ENCODE measurements around the gene ARAP1. TPM values are rescaled to one million over a fixed set of nuclear protein-coding genes. Genes with fewer than 3 reads are reported as not detected.

Gene ARAP1
- total and polyA plus RNA-seq, 2 of the 8 experiments (the other 6 are each of a cell fraction or from before 2014, with no cell fraction given), result 25.7 to 61.6 TPM

DNA sequence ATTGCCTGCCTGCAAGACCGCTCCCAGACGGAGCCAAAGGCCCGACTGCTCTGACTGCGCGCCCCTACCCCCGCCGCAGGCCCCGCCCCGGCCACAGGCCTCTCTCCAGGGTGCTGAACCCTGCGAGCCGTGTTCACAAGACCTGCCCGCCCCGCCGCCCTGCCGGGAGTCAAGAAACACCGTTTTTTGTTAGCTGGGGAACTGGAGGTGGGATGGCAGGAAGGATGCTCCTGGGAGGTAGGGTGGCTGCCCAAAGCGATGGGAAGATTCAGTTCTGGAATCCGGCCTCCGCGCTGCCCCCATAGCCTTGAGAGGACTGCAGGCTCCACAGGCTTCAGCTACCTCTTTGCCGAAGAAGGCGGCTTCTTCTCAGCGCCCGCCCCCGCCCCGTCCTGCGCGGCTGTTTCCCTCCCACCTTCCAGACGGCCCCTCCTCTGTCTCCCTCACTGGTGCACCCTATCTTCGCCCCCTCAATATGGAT lies 75.3 kb downstream of the ARAP1 start (continued):
- TF ChIP-seq POU5F1 (IDR thresholded peaks at IDR 0.05; ENCODE audit: low read depth, low read length) (no peak), CHD2 (IDR thresholded peaks at IDR 0.05; ENCODE audit: low read length) (no peak), KDM1A (IDR thresholded peaks at IDR 0.05; ENCODE audit: borderline replicate concordance, low read length) (no peak), NANOG (IDR thresholded peaks at IDR 0.05; ENCODE audit: insufficient read depth, low read depth, low read length, poor library complexity, severe bottlenecking) (no peak), FOSL1 (IDR thresholded peaks at IDR 0.05; ENCODE audit: insufficient read depth, low read depth, low read length) (no peak), GABPA (IDR thresholded peaks at IDR 0.05; ENCODE audit: borderline replicate concordance, insufficient read depth, low read length) (no peak), KDM4A (IDR thresholded peaks at IDR 0.05; ENCODE audit: low read depth, low read length, severe bottlenecking) (no peak), TAF1 (IDR thresholded peaks at IDR 0.05; ENCODE audit: low read depth, low read length) (no peak), RFX5 (IDR thresholded peaks at IDR 0.05; ENCODE audit: borderline replicate concordance, low read depth, low read length) (no peak), SP2 (IDR thresholded peaks at IDR 0.05; ENCODE audit: low read length) (no peak), RNF2 (IDR thresholded peaks at IDR 0.05; ENCODE audit: borderline replicate concordance, low read depth, low read length, missing control alignments, poor library complexity, severe bottlenecking) (no peak), CBX5 (IDR thresholded peaks at IDR 0.05; ENCODE audit: low read depth, low read length) (no peak), RXRA (IDR thresholded peaks at IDR 0.05; ENCODE audit: insufficient read depth, low read depth, low read length) (no peak), TAF7 (optimal IDR thresholded peaks at IDR 0.05; ENCODE audit: borderline replicate concordance, low read depth, low read length) (no peak), JUND (IDR thresholded peaks at IDR 0.05; ENCODE audit: low read length) (no peak), HDAC2 (IDR thresholded peaks at IDR 0.05; ENCODE audit: borderline replicate concordance in 1 of 2, low read depth in 2 of 2, low read length in 2 of 2) (peak; percentile 58 to 89; a peak in 1 of 4 replicates)
- TF ChIP-seq, protein P1, sequence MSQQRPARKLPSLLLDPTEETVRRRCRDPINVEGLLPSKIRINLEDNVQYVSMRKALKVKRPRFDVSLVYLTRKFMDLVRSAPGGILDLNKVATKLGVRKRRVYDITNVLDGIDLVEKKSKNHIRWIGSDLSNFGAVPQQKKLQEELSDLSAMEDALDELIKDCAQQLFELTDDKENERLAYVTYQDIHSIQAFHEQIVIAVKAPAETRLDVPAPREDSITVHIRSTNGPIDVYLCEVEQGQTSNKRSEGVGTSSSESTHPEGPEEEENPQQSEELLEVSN (IDR thresholded peaks at IDR 0.05), result no peak
- TF ChIP-seq, protein P2, sequence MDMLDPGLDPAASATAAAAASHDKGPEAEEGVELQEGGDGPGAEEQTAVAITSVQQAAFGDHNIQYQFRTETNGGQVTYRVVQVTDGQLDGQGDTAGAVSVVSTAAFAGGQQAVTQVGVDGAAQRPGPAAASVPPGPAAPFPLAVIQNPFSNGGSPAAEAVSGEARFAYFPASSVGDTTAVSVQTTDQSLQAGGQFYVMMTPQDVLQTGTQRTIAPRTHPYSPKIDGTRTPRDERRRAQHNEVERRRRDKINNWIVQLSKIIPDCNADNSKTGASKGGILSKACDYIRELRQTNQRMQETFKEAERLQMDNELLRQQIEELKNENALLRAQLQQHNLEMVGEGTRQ (IDR thresholded peaks at IDR 0.05; ENCODE audit: low read length), result no peak
- TF ChIP-seq, protein P3, sequence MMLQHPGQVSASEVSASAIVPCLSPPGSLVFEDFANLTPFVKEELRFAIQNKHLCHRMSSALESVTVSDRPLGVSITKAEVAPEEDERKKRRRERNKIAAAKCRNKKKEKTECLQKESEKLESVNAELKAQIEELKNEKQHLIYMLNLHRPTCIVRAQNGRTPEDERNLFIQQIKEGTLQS (IDR thresholded peaks at IDR 0.05; ENCODE audit: insufficient read depth, low read depth, low read length), result no peak
- TF ChIP-seq, protein P4, sequence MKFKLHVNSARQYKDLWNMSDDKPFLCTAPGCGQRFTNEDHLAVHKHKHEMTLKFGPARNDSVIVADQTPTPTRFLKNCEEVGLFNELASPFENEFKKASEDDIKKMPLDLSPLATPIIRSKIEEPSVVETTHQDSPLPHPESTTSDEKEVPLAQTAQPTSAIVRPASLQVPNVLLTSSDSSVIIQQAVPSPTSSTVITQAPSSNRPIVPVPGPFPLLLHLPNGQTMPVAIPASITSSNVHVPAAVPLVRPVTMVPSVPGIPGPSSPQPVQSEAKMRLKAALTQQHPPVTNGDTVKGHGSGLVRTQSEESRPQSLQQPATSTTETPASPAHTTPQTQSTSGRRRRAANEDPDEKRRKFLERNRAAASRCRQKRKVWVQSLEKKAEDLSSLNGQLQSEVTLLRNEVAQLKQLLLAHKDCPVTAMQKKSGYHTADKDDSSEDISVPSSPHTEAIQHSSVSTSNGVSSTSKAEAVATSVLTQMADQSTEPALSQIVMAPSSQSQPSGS (IDR thresholded peaks at IDR 0.05; ENCODE audit: low read length), result no peak

All from H1 (cell line).